Panc1 (cell line): Measurements from ENCODE around the gene CXCR6.

ENCODE experiments used
- CTCF ChIP-seq: fragments of 450-650 bp; IDR thresholded peaks from 2 replicates; pipeline ENCODE4 v1.5.1; 2017; ENCODE audit warnings: mild to moderate bottlenecking
- SIN3A ChIP-seq: IDR thresholded peaks from 2 replicates; pipeline ENCODE4 v1.6.1; 2012; ENCODE audit warnings: low read depth, mild to moderate bottlenecking, low read length, moderate library complexity, borderline replicate concordance; ENCODE audit not compliant: insufficient read depth
- TF ChIP-seq, protein P1 (sequence below), 2 experiments: IDR thresholded peaks; 2 replicates each; pipeline ENCODE4 v1.6.1; 2011 to 2012; ENCODE audit warnings: low read depth in 2 of 2, control low read depth in 1 of 2, low read length in 1 of 2, mild to moderate bottlenecking in 1 of 2, moderate library complexity in 1 of 2; ENCODE audit not compliant: insufficient read depth in 1 of 2

GRCh38 chr3:45969116-45969515 lies 25.9 kb downstream of the CXCR6 start:
- TF ChIP-seq, protein P1, sequence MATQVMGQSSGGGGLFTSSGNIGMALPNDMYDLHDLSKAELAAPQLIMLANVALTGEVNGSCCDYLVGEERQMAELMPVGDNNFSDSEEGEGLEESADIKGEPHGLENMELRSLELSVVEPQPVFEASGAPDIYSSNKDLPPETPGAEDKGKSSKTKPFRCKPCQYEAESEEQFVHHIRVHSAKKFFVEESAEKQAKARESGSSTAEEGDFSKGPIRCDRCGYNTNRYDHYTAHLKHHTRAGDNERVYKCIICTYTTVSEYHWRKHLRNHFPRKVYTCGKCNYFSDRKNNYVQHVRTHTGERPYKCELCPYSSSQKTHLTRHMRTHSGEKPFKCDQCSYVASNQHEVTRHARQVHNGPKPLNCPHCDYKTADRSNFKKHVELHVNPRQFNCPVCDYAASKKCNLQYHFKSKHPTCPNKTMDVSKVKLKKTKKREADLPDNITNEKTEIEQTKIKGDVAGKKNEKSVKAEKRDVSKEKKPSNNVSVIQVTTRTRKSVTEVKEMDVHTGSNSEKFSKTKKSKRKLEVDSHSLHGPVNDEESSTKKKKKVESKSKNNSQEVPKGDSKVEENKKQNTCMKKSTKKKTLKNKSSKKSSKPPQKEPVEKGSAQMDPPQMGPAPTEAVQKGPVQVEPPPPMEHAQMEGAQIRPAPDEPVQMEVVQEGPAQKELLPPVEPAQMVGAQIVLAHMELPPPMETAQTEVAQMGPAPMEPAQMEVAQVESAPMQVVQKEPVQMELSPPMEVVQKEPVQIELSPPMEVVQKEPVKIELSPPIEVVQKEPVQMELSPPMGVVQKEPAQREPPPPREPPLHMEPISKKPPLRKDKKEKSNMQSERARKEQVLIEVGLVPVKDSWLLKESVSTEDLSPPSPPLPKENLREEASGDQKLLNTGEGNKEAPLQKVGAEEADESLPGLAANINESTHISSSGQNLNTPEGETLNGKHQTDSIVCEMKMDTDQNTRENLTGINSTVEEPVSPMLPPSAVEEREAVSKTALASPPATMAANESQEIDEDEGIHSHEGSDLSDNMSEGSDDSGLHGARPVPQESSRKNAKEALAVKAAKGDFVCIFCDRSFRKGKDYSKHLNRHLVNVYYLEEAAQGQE (IDR thresholded peaks at IDR 0.05; ENCODE audit: insufficient read depth in 1 of 2, low read depth in 2 of 2, low read length in 1 of 2) = no peak
- TF ChIP-seq CTCF (no peak), SIN3A (no peak)
